Activated naive CD4-positive, alpha-beta T cell treated with anti-CD3 and anti-CD28 coated beads, Interleukin-2, amount 50 U/mL, for 24 hours (primary cell): Measurements from ENCODE around the gene ESPNL.
"Not testable (repeated sequence)": the region's sequence is repeated elsewhere in the genome, so short reads cannot be mapped to it uniquely, and the experiment has no call there.

ENCODE experiments used
- H3K27ac Mint-ChIP-seq: one replicate; pipeline ENCODE4 v1.8.0; 2021; ENCODE audit warnings: mild to moderate bottlenecking, mixed read lengths
- H3K27me3 Mint-ChIP-seq: one replicate; pipeline ENCODE4 v1.8.0; 2021; ENCODE audit warnings: mixed read lengths
- H3K36me3 Mint-ChIP-seq: one replicate; pipeline ENCODE4 v1.8.0; 2021; ENCODE audit warnings: mixed read lengths
- H3K4me1 Mint-ChIP-seq: one replicate; pipeline ENCODE4 v1.8.0; 2021; ENCODE audit warnings: mixed read lengths
- H3K4me3 Mint-ChIP-seq: one replicate; pipeline ENCODE4 v1.8.0; 2021; ENCODE audit warnings: mild to moderate bottlenecking, mixed read lengths
- H3K9me3 Mint-ChIP-seq: one replicate; pipeline ENCODE4 v1.8.0; 2021; ENCODE audit warnings: mixed read lengths

The ESPNL gene

GRCh38 chr2:238066218-238066617 lies 33.9 kb upstream of the ESPNL start:
- Mint-ChIP-seq H3K36me3 (peaks cover 35% of the 10 kb centered on the region), H3K27ac (peak overlapping the region; percentile 69), H3K4me3 (peak overlapping the region; percentile 6)

GRCh38 chr2:238066718-238067117 lies 33.4 kb upstream of the ESPNL start:
- H3K9me3 Mint-ChIP-seq, H3K27me3 Mint-ChIP-seq: not testable (repeated sequence)
- Mint-ChIP-seq H3K36me3 (peaks cover 37% of the 10 kb centered on the region), H3K4me1 (peaks cover 60% of the 10 kb centered on the region), H3K4me3 (peak overlapping the region; percentile 6), H3K27ac (peak overlapping the region; percentile 69)

More at GRCh38 chr2:238066218-238066617, 33.9 kb upstream of the ESPNL start:
- Mint-ChIP-seq H3K9me3 (no peaks in the 10 kb centered on the region), H3K4me1 (peaks cover 63% of the 10 kb centered on the region), H3K27me3 (no peaks in the 10 kb centered on the region)

- H3K4me1 Mint-ChIP-seq: peaks cover 57% of the 10 kb centered on the region
- no peaks in the 10 kb centered on the region for H3K9me3 Mint-ChIP-seq
- no peaks in the 10 kb centered on the region for H3K27me3 Mint-ChIP-seq
- no peak overlapping the region for H3K27ac Mint-ChIP-seq
- H3K36me3 Mint-ChIP-seq: peaks cover 48% of the 10 kb centered on the region
- no peak overlapping the region for H3K4me3 Mint-ChIP-seq
Observed at GRCh38 chr2:238067939-238068338, 32.2 kb upstream of the ESPNL start.

- H3K27me3 Mint-ChIP-seq: no peaks in the 10 kb centered on the region
- H3K27ac Mint-ChIP-seq: peak overlapping the region; percentile 85
- H3K36me3 Mint-ChIP-seq: peaks cover 52% of the 10 kb centered on the region
- peaks cover 47% of the 10 kb centered on the region for H3K4me1 Mint-ChIP-seq
- no peaks in the 10 kb centered on the region for H3K9me3 Mint-ChIP-seq
- peak overlapping the region; percentile 74 for H3K4me3 Mint-ChIP-seq
Observed at GRCh38 chr2:238069021-238069709, 31.0 kb upstream of the ESPNL start.

GRCh38 chr2:238069877-238070276 lies 30.3 kb upstream of the ESPNL start:
- H3K4me1 Mint-ChIP-seq: peaks cover 44% of the 10 kb centered on the region

GRCh38 chr2:238075397-238075796 lies 24.7 kb upstream of the ESPNL start:
- Mint-ChIP-seq H3K9me3 (peaks cover 5% of the 10 kb centered on the region), H3K27me3 (no peaks in the 10 kb centered on the region), H3K4me3 (no peak overlapping the region), H3K4me1 (peaks cover 15% of the 10 kb centered on the region), H3K36me3 (peaks cover 51% of the 10 kb centered on the region), H3K27ac (no peak overlapping the region)

More at GRCh38 chr2:238069877-238070276, 30.3 kb upstream of the ESPNL start:
- Mint-ChIP-seq H3K4me3 (no peak overlapping the region), H3K9me3 (no peaks in the 10 kb centered on the region), H3K27me3 (no peaks in the 10 kb centered on the region), H3K36me3 (peaks cover 52% of the 10 kb centered on the region), H3K27ac (no peak overlapping the region)

GRCh38 chr2:238077292-238077691 lies 22.8 kb upstream of the ESPNL start:
- Mint-ChIP-seq H3K9me3 (peaks cover 5% of the 10 kb centered on the region), H3K27ac (no peak overlapping the region), H3K27me3 (no peaks in the 10 kb centered on the region), H3K4me3 (no peak overlapping the region), H3K4me1 (peaks cover 7% of the 10 kb centered on the region), H3K36me3 (peaks cover 44% of the 10 kb centered on the region)

- H3K9me3 Mint-ChIP-seq: peaks cover 5% of the 10 kb centered on the region
- H3K4me3 Mint-ChIP-seq: no peak overlapping the region
- no peaks in the 10 kb centered on the region for H3K27me3 Mint-ChIP-seq
- peaks cover 35% of the 10 kb centered on the region for H3K36me3 Mint-ChIP-seq
- peaks cover 7% of the 10 kb centered on the region for H3K4me1 Mint-ChIP-seq
- no peak overlapping the region for H3K27ac Mint-ChIP-seq
Observed at GRCh38 chr2:238079874-238080327, 20.2 kb upstream of the ESPNL start.

GRCh38 chr2:238080518-238080917 lies 19.6 kb upstream of the ESPNL start:
- Mint-ChIP-seq H3K4me3 (no peak overlapping the region), H3K27me3 (no peaks in the 10 kb centered on the region), H3K4me1 (peaks cover 1% of the 10 kb centered on the region), H3K36me3 (peaks cover 33% of the 10 kb centered on the region), H3K9me3 (peaks cover 5% of the 10 kb centered on the region), H3K27ac (no peak overlapping the region)

GRCh38 chr2:238081150-238081549 lies 19.0 kb upstream of the ESPNL start:
- no peaks in the 10 kb centered on the region for H3K4me1 Mint-ChIP-seq
- no peak overlapping the region for H3K27ac Mint-ChIP-seq
- H3K4me3 Mint-ChIP-seq: no peak overlapping the region
- H3K9me3 Mint-ChIP-seq: peaks cover 5% of the 10 kb centered on the region
- H3K27me3 Mint-ChIP-seq: no peaks in the 10 kb centered on the region
- H3K36me3 Mint-ChIP-seq: peaks cover 31% of the 10 kb centered on the region

GRCh38 chr2:238081561-238081960 lies 18.6 kb upstream of the ESPNL start:
- Mint-ChIP-seq H3K4me3 (no peak overlapping the region), H3K36me3 (peaks cover 29% of the 10 kb centered on the region), H3K27me3 (no peaks in the 10 kb centered on the region), H3K27ac (no peak overlapping the region), H3K9me3 (peaks cover 5% of the 10 kb centered on the region), H3K4me1 (no peaks in the 10 kb centered on the region)

- Mint-ChIP-seq H3K4me3 (no peak overlapping the region), H3K36me3 (peaks cover 25% of the 10 kb centered on the region), H3K9me3 (peaks cover under 1% of the 10 kb centered on the region), H3K27me3 (no peaks in the 10 kb centered on the region), H3K4me1 (no peaks in the 10 kb centered on the region), H3K27ac (no peak overlapping the region)
Observed at GRCh38 chr2:238082151-238082550, 18.0 kb upstream of the ESPNL start.

GRCh38 chr2:238082827-238083226 lies 17.3 kb upstream of the ESPNL start:
- peaks cover 21% of the 10 kb centered on the region for H3K36me3 Mint-ChIP-seq

GRCh38 chr2:238083919-238084318 lies 16.2 kb upstream of the ESPNL start:
- Mint-ChIP-seq H3K36me3 (peaks cover 15% of the 10 kb centered on the region), H3K27ac (no peak overlapping the region), H3K4me1 (no peaks in the 10 kb centered on the region), H3K27me3 (no peaks in the 10 kb centered on the region), H3K9me3 (no peaks in the 10 kb centered on the region), H3K4me3 (no peak overlapping the region)

More at GRCh38 chr2:238082827-238083226, 17.3 kb upstream of the ESPNL start:
- no peak overlapping the region for H3K27ac Mint-ChIP-seq
- H3K4me1 Mint-ChIP-seq: no peaks in the 10 kb centered on the region
- no peak overlapping the region for H3K4me3 Mint-ChIP-seq
- H3K27me3 Mint-ChIP-seq: no peaks in the 10 kb centered on the region
- no peaks in the 10 kb centered on the region for H3K9me3 Mint-ChIP-seq

GRCh38 chr2:238084761-238085160 lies 15.4 kb upstream of the ESPNL start:
- Mint-ChIP-seq H3K36me3 (peaks cover 14% of the 10 kb centered on the region), H3K9me3 (no peaks in the 10 kb centered on the region), H3K4me1 (no peaks in the 10 kb centered on the region), H3K27ac (no peak overlapping the region), H3K4me3 (no peak overlapping the region), H3K27me3 (no peaks in the 10 kb centered on the region)

- H3K27ac Mint-ChIP-seq: no peak overlapping the region
- H3K4me3 Mint-ChIP-seq: no peak overlapping the region
- H3K4me1 Mint-ChIP-seq: no peaks in the 10 kb centered on the region
- peaks cover 12% of the 10 kb centered on the region for H3K36me3 Mint-ChIP-seq
- H3K27me3 Mint-ChIP-seq: no peaks in the 10 kb centered on the region
- no peaks in the 10 kb centered on the region for H3K9me3 Mint-ChIP-seq
Observed at GRCh38 chr2:238085899-238086298, 14.2 kb upstream of the ESPNL start.

GRCh38 chr2:238087211-238087610 lies 12.9 kb upstream of the ESPNL start:
- Mint-ChIP-seq H3K4me1 (no peaks in the 10 kb centered on the region), H3K9me3 (no peaks in the 10 kb centered on the region), H3K4me3 (no peak overlapping the region), H3K27ac (no peak overlapping the region), H3K27me3 (no peaks in the 10 kb centered on the region), H3K36me3 (peaks cover 13% of the 10 kb centered on the region)
